ENCODE measurements around the gene LRRC18. TPM values are rescaled to one million over a fixed set of nuclear protein-coding genes. Genes with fewer than 3 reads are reported as not detected.

LRRC18 gene
- total RNA-seq, 1 experiment from 2014 or later = not detected

- POLR2A ChIA-PET = no interaction called here
- H3K27me3 Mint-ChIP-seq (ENCODE audit: insufficient read depth, unreplicated experiment) = peaks cover 18% of the 10 kb centered on the region
- H3K27me3 ChIP-seq (replicated peaks; ENCODE audit: control insufficient read depth, insufficient read depth, low read length) = no peaks in the 10 kb centered on the region
Measured at GRCh38 chr10:48982584-48982983, 42.9 kb upstream of the LRRC18 start.

GRCh38 chr10:48981310-48981907 is 41.8 kb upstream of the LRRC18 start:
- Mint-ChIP-seq H3K4me3 (ENCODE audit: unreplicated experiment) (no peak overlapping the region), H3K9me3 (ENCODE audit: unreplicated experiment) (no peaks in the 10 kb centered on the region), H3K27me3 (ENCODE audit: insufficient read depth, unreplicated experiment) (peaks cover 18% of the 10 kb centered on the region), H3K36me3 (ENCODE audit: insufficient read depth, unreplicated experiment) (no peaks in the 10 kb centered on the region), H3K27ac (ENCODE audit: unreplicated experiment) (no peak overlapping the region), H3K4me1 (ENCODE audit: low read depth, unreplicated experiment) (no peaks in the 10 kb centered on the region)
- H3K9me3 ChIP-seq = no peaks in the 10 kb centered on the region
- H3K4me3 ChIP-seq (ENCODE audit: low read depth, low read length) = no peak overlapping the region
- CTCF ChIA-PET = interaction anchor here (1.1 to 1.9 kb wide), 3 partner anchors 180 to 323 kb away, joined by 3 to 7 read pairs (median 4); no protein-coding TSS in a partner anchor
- peak; percentile 87 to 93 for TF ChIP-seq CTCF (IDR thresholded peaks at IDR 0.05; ENCODE audit: insufficient read depth in 1 of 2, low read depth in 1 of 2, low read length in 1 of 2, severe bottlenecking in 1 of 2, unreplicated experiment in 1 of 2)
- intact Hi-C loops (cut with micrococcal nuclease; ENCODE audit: unreplicated experiment) = loop anchor here (1.0 to 10.0 kb wide), 4 partner anchors 183 to 533 kb away; no protein-coding TSS in a partner anchor
- POLR2A ChIA-PET = no interaction called here
- no peaks in the 10 kb centered on the region for H3K36me3 ChIP-seq (ENCODE audit: control insufficient read depth, insufficient read depth, low read length)
- peak; percentile 75 to 80 for DNase-seq
- no peaks in the 10 kb centered on the region for H3K4me1 ChIP-seq
- H3K27me3 ChIP-seq (replicated peaks; ENCODE audit: control insufficient read depth, insufficient read depth, low read length) = no peaks in the 10 kb centered on the region
- no TSS peak for BruUV-seq (replicated peaks)

More at GRCh38 chr10:48982584-48982983, 42.9 kb upstream of the LRRC18 start:
- no peak for TF ChIP-seq CTCF (IDR thresholded peaks at IDR 0.05; ENCODE audit: insufficient read depth in 1 of 2, low read depth in 1 of 2, low read length in 1 of 2, severe bottlenecking in 1 of 2, unreplicated experiment in 1 of 2)
- H3K36me3 ChIP-seq (ENCODE audit: control insufficient read depth, insufficient read depth, low read length) = no peaks in the 10 kb centered on the region
- no peaks in the 10 kb centered on the region for H3K9me3 Mint-ChIP-seq (ENCODE audit: unreplicated experiment)
- H3K9me3 ChIP-seq = no peaks in the 10 kb centered on the region
- H3K27ac Mint-ChIP-seq (ENCODE audit: unreplicated experiment) = no peak overlapping the region
- H3K4me1 ChIP-seq = no peaks in the 10 kb centered on the region
- DNase-seq = no peak
- no peaks in the 10 kb centered on the region for H3K4me1 Mint-ChIP-seq (ENCODE audit: low read depth, unreplicated experiment)
- no TSS peak for BruUV-seq (replicated peaks)
- intact Hi-C loops (cut with micrococcal nuclease; ENCODE audit: unreplicated experiment) = loop anchor here (5.0 to 10.0 kb wide), 2 partner anchors 325 to 532 kb away; no protein-coding TSS in a partner anchor
- no peak overlapping the region for H3K4me3 ChIP-seq (ENCODE audit: low read depth, low read length)
- CTCF ChIA-PET = interaction anchor here (1.9 kb wide), 1 partner anchor 179 kb away, joined by 7 read pairs; no protein-coding TSS in a partner anchor
- no peaks in the 10 kb centered on the region for H3K36me3 Mint-ChIP-seq (ENCODE audit: insufficient read depth, unreplicated experiment)
- no peak overlapping the region for H3K4me3 Mint-ChIP-seq (ENCODE audit: unreplicated experiment)

GRCh38 chr10:48978318-48978717 is 38.7 kb upstream of the LRRC18 start:
- H3K36me3 Mint-ChIP-seq (ENCODE audit: insufficient read depth, unreplicated experiment) = no peaks in the 10 kb centered on the region
- H3K27ac Mint-ChIP-seq (ENCODE audit: unreplicated experiment) = no peak overlapping the region
- no peaks in the 10 kb centered on the region for H3K9me3 ChIP-seq

More at GRCh38 chr10:48978318-48978717, 38.7 kb upstream of the LRRC18 start:
- BruUV-seq (replicated peaks) = no TSS peak
- no peaks in the 10 kb centered on the region for H3K4me1 Mint-ChIP-seq (ENCODE audit: low read depth, unreplicated experiment)
- TF ChIP-seq CTCF (IDR thresholded peaks at IDR 0.05; ENCODE audit: insufficient read depth in 1 of 2, low read depth in 1 of 2, low read length in 1 of 2, severe bottlenecking in 1 of 2, unreplicated experiment in 1 of 2) = no peak
- intact Hi-C loops (cut with micrococcal nuclease; ENCODE audit: unreplicated experiment) = no loop called here
- H3K9me3 Mint-ChIP-seq (ENCODE audit: unreplicated experiment) = no peaks in the 10 kb centered on the region
- CTCF ChIA-PET = interaction anchor here (1.3 to 1.5 kb wide), 2 partner anchors 23 to 183 kb away, joined by 3 read pairs; no protein-coding TSS in a partner anchor
- no peaks in the 10 kb centered on the region for H3K36me3 ChIP-seq (ENCODE audit: control insufficient read depth, insufficient read depth, low read length)
- no peak overlapping the region for H3K4me3 ChIP-seq (ENCODE audit: low read depth, low read length)
- no peaks in the 10 kb centered on the region for H3K4me1 ChIP-seq
- no peaks in the 10 kb centered on the region for H3K27me3 ChIP-seq (replicated peaks; ENCODE audit: control insufficient read depth, insufficient read depth, low read length)
- H3K4me3 Mint-ChIP-seq (ENCODE audit: unreplicated experiment) = no peak overlapping the region
- H3K27me3 Mint-ChIP-seq (ENCODE audit: insufficient read depth, unreplicated experiment) = peaks cover 12% of the 10 kb centered on the region
- DNase-seq = no peak
- POLR2A ChIA-PET = no interaction called here
